Transverse colon (tissue), 4 donors: ENCODE data around the gene TMEM163.

Source experiments
- POLR2A ChIP-seq: fragments of 450-650 bp; IDR thresholded peaks from one replicate; pipeline ENCODE4 v1.6.1; 2016; ENCODE audit warnings: antibody characterized with exemption, mild to moderate bottlenecking, moderate library complexity
- POLR2AphosphoS5 ChIP-seq, 3 donors: sonication (generic); formaldehyde crosslinking; IDR thresholded peaks; one replicate each; pipeline ENCODE4 v1.6.1; 2016; ENCODE audit warnings: antibody characterized with exemption in 3 of 3
- TF ChIP-seq, protein P1 (sequence below), 5 experiments: fragments of 200-600 bp in 3 of 5; fragments of 450-650 bp in 2 of 5; sonication (generic) in 3 of 5; IDR thresholded peaks; 1 replicate in 2 of 5; 2 replicates in 3 of 5; pipeline ENCODE4 v1.5.1; 2016 to 2017; ENCODE audit warnings: antibody characterized with exemption in 5 of 5, inconsistent platforms in 3 of 5, mild to moderate bottlenecking in 2 of 5, moderate library complexity in 1 of 5

DNA sequence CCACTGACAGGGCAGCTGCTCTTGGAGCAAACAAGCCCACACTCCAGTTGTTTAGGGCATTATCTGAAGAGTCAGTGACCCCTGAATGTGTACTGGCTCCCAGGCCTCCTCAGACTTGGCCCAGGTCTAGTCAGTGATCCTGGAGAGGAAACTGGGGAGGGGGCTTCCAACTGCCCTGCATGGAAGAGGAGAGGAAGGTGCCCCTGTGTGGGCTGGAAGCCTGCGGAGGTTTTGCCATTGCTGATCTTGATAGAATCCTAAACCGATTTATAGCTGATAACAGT lies 267.5 kb downstream of the TMEM163 start:
- TF ChIP-seq, protein P1, sequence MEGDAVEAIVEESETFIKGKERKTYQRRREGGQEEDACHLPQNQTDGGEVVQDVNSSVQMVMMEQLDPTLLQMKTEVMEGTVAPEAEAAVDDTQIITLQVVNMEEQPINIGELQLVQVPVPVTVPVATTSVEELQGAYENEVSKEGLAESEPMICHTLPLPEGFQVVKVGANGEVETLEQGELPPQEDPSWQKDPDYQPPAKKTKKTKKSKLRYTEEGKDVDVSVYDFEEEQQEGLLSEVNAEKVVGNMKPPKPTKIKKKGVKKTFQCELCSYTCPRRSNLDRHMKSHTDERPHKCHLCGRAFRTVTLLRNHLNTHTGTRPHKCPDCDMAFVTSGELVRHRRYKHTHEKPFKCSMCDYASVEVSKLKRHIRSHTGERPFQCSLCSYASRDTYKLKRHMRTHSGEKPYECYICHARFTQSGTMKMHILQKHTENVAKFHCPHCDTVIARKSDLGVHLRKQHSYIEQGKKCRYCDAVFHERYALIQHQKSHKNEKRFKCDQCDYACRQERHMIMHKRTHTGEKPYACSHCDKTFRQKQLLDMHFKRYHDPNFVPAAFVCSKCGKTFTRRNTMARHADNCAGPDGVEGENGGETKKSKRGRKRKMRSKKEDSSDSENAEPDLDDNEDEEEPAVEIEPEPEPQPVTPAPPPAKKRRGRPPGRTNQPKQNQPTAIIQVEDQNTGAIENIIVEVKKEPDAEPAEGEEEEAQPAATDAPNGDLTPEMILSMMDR (IDR thresholded peaks at IDR 0.05): no peak
- TF ChIP-seq POLR2A (no peak), POLR2AphosphoS5 (IDR thresholded peaks at IDR 0.05) (no peak)
